A549 (cell line): ENCODE results near the gene PPP1R3C.

Source experiments
- BHLHE40 ChIP-seq: IDR thresholded peaks from 2 replicates; pipeline ENCODE4 v1.6.1; 2012; ENCODE audit warnings: low read depth, low read length, inconsistent platforms
- POLR2A ChIP-seq: IDR thresholded peaks from 2 replicates; pipeline ENCODE4 v1.6.1; 2012; ENCODE audit warnings: mild to moderate bottlenecking, low read length
- RCOR1 ChIP-seq: fragments of 150-350 bp; IDR thresholded peaks from 2 replicates; pipeline ENCODE4 v1.6.1; 2014; ENCODE audit warnings: antibody characterized with exemption, low read length, low read depth
- SREBF2 ChIP-seq: fragments of 450-650 bp; IDR thresholded peaks from 2 replicates; pipeline ENCODE4 v1.6.1; 2014; ENCODE audit warnings: mild to moderate bottlenecking, moderate library complexity
- ZC3H11A ChIP-seq: fragments of 450-650 bp; IDR thresholded peaks from 2 replicates; pipeline ENCODE4 v1.6.1; 2014; ENCODE audit warnings: antibody characterized with exemption, mild to moderate bottlenecking
- TF ChIP-seq, protein P1 (sequence below): fragments of 200-600 bp; sonication (generic); IDR thresholded peaks from 2 replicates; pipeline ENCODE4 v1.6.1; 2016; ENCODE audit warnings: antibody characterized with exemption, mild to moderate bottlenecking, moderate library complexity
- TF ChIP-seq, protein P2 (sequence below): fragments of >200 bp; sonication (Bioruptor Twin); formaldehyde crosslinking; IDR thresholded peaks from 3 replicates; pipeline ENCODE4 v1.5.1; 2016

DNA sequence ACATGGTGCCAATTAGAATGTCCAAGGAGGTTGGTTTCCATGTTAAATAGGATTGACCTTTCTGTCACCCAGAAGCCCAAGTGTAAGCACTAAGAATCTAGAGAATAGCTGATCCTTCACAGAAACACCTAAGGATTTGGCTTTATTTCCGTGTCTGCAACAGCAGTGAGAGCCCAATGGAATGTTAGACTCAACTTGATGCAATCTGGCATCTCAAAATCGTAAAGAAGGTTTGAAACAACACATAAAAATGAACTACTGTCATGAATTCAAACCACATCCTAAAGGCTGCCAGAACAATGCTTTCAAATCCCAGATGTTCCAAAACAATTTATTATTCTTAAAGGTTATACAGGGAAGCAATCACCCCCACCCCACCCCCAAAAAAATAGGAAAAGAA is 18.6 kb downstream of the PPP1R3C start:
- TF ChIP-seq BHLHE40 (no peak), ZC3H11A (no peak), POLR2A (no peak), RCOR1 (no peak), SREBF2 (no peak)
- TF ChIP-seq, protein P1, sequence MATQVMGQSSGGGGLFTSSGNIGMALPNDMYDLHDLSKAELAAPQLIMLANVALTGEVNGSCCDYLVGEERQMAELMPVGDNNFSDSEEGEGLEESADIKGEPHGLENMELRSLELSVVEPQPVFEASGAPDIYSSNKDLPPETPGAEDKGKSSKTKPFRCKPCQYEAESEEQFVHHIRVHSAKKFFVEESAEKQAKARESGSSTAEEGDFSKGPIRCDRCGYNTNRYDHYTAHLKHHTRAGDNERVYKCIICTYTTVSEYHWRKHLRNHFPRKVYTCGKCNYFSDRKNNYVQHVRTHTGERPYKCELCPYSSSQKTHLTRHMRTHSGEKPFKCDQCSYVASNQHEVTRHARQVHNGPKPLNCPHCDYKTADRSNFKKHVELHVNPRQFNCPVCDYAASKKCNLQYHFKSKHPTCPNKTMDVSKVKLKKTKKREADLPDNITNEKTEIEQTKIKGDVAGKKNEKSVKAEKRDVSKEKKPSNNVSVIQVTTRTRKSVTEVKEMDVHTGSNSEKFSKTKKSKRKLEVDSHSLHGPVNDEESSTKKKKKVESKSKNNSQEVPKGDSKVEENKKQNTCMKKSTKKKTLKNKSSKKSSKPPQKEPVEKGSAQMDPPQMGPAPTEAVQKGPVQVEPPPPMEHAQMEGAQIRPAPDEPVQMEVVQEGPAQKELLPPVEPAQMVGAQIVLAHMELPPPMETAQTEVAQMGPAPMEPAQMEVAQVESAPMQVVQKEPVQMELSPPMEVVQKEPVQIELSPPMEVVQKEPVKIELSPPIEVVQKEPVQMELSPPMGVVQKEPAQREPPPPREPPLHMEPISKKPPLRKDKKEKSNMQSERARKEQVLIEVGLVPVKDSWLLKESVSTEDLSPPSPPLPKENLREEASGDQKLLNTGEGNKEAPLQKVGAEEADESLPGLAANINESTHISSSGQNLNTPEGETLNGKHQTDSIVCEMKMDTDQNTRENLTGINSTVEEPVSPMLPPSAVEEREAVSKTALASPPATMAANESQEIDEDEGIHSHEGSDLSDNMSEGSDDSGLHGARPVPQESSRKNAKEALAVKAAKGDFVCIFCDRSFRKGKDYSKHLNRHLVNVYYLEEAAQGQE = no peak
- TF ChIP-seq, protein P2, sequence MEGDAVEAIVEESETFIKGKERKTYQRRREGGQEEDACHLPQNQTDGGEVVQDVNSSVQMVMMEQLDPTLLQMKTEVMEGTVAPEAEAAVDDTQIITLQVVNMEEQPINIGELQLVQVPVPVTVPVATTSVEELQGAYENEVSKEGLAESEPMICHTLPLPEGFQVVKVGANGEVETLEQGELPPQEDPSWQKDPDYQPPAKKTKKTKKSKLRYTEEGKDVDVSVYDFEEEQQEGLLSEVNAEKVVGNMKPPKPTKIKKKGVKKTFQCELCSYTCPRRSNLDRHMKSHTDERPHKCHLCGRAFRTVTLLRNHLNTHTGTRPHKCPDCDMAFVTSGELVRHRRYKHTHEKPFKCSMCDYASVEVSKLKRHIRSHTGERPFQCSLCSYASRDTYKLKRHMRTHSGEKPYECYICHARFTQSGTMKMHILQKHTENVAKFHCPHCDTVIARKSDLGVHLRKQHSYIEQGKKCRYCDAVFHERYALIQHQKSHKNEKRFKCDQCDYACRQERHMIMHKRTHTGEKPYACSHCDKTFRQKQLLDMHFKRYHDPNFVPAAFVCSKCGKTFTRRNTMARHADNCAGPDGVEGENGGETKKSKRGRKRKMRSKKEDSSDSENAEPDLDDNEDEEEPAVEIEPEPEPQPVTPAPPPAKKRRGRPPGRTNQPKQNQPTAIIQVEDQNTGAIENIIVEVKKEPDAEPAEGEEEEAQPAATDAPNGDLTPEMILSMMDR = no peak
